ENCODE measurements around the gene ABCC11.

The ABCC11 gene

DNA sequence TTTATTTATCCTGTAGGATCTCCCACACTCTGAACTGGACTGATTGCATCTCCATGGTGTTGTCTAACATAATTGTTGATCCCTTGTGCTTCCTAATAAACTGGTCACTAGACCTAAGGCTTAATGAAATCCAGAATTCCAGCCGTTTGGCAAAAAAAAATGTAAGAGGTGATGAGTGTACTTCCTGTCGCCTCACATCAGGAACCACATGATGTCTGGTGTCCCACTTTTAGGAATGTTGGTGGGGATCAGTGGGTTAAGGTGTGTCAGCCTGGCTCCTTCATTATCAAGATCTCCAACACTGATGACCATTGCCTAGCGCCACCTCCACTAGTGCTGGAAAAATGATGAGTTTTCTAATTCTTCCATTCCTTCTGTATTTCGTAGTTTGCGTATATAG is 21.9 kb downstream of the ABCC11 start:
- Histone ChIP-seq H3K4me1 (ENCODE audit: control insufficient read depth, insufficient read depth, low read length) (no peaks in the 10 kb centered on the region), H3K9ac (ENCODE audit: low read length) (no peak overlapping the region), H3K4me3 (ENCODE audit: low read depth, low read length) (no peak overlapping the region), H3K27me3 (ENCODE audit: control insufficient read depth, insufficient read depth, low read length) (no peaks in the 10 kb centered on the region), H3K9me3 (ENCODE audit: control insufficient read depth, insufficient read depth, low read depth, low read length) (no peaks in the 10 kb centered on the region), H3K36me3 (ENCODE audit: control insufficient read depth, insufficient read depth, low read length) (no peaks in the 10 kb centered on the region), H3K27ac (ENCODE audit: low read depth, low read length) (no peak overlapping the region)

DNA sequence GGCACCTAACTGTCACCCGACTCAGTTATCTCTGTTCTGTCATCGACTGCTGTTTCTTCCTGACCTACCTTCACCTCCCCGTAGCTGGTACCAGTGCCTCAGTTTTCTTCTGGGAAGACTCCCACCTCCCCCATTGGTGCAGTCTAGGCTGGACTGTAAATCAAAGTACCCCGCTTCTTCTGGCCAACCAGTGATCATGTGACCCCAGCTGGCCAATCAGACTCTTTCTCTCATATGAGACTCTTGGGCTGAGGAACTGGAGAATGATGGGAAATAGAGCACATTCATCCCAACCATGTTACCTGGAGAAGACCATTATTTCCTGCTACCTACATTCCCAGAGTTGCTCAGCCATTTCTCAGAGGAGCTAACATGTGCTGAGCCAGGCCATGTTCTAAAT is 23.8 kb downstream of the ABCC11 start:
- Histone ChIP-seq H3K9me3 (ENCODE audit: control insufficient read depth, insufficient read depth, low read depth, low read length) (no peaks in the 10 kb centered on the region), H3K9ac (ENCODE audit: low read length) (no peak overlapping the region), H3K27me3 (ENCODE audit: control insufficient read depth, insufficient read depth, low read length) (no peaks in the 10 kb centered on the region), H3K4me3 (ENCODE audit: low read depth, low read length) (no peak overlapping the region), H3K27ac (ENCODE audit: low read depth, low read length) (no peak overlapping the region), H3K36me3 (ENCODE audit: control insufficient read depth, insufficient read depth, low read length) (no peaks in the 10 kb centered on the region), H3K4me1 (ENCODE audit: control insufficient read depth, insufficient read depth, low read length) (no peaks in the 10 kb centered on the region)

DNA sequence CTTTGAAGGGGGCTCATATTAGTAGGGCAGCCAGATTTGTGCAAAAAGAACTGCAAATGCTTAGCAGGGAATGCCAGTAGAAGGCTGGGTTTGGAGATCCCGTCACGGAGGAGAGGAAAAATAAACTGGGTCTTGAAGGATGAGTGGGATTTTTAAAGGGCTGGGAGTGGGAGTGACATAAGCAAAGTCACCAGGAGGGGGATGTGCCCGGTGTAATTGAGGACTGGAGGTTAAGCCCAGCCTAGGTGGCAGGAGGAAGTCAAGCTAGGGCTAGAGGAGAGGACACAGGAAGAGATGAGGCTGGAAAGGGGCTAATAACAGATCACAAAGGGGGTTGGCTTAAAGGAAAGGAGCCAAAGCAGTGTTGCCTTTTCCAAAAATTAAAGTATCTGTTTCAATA is 26.4 kb downstream of the ABCC11 start:
- no peak overlapping the region for H3K9ac ChIP-seq (ENCODE audit: low read length)
- H3K9me3 ChIP-seq (ENCODE audit: control insufficient read depth, insufficient read depth, low read depth, low read length): no peaks in the 10 kb centered on the region
- no peak overlapping the region for H3K27ac ChIP-seq (ENCODE audit: low read depth, low read length)
- no peaks in the 10 kb centered on the region for H3K27me3 ChIP-seq (ENCODE audit: control insufficient read depth, insufficient read depth, low read length)
- no peak overlapping the region for H3K4me3 ChIP-seq (ENCODE audit: low read depth, low read length)
- no peaks in the 10 kb centered on the region for H3K4me1 ChIP-seq (ENCODE audit: control insufficient read depth, insufficient read depth, low read length)
- no peaks in the 10 kb centered on the region for H3K36me3 ChIP-seq (ENCODE audit: control insufficient read depth, insufficient read depth, low read length)

DNA sequence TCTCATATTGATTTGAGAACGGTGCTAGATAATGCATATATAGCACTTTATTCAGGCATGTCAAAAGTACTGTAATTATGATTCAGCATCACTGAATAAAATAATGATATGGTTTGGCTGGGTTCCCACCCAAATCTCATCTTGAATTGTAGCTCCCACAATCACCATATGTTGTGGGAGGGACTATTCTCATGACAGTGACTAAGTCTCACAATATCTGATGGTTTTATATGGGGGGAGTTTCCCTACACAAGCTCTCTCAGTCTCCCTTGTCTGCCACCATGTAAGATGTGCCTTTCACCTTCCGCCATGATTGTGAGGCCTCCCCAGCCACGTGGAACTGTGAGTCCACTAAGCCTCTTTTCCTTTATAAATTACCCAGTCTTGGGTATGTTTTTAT is 28.9 kb downstream of the ABCC11 start:
- Histone ChIP-seq H3K36me3 (ENCODE audit: control insufficient read depth, insufficient read depth, low read length) (no peaks in the 10 kb centered on the region), H3K27me3 (ENCODE audit: control insufficient read depth, insufficient read depth, low read length) (no peaks in the 10 kb centered on the region), H3K9ac (ENCODE audit: low read length) (no peak overlapping the region), H3K9me3 (ENCODE audit: control insufficient read depth, insufficient read depth, low read depth, low read length) (no peaks in the 10 kb centered on the region), H3K4me3 (ENCODE audit: low read depth, low read length) (no peak overlapping the region), H3K4me1 (ENCODE audit: control insufficient read depth, insufficient read depth, low read length) (no peaks in the 10 kb centered on the region), H3K27ac (ENCODE audit: low read depth, low read length) (no peak overlapping the region)

DNA sequence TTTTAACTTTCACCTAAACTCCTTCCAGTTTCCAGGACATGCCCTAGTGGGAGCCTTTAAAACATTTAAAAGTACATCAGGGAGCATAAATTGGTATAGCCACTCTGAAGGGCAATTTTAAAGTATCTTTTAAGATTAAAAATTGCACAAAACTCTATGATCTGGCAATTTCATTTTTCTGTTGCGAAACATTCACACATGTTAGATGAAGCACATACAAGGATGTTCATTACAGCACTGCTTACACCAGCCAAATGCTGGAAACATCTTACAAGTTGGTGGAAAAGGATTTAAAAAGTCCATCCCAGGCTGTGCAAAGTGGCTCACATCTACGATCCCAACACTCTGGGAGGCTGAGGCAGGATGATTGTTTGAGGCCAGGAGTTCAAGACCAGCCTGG is 29.6 kb downstream of the ABCC11 start:
- H3K4me1 ChIP-seq (ENCODE audit: control insufficient read depth, insufficient read depth, low read length): no peaks in the 10 kb centered on the region
- no peak overlapping the region for H3K9ac ChIP-seq (ENCODE audit: low read length)
- H3K27ac ChIP-seq (ENCODE audit: low read depth, low read length): no peak overlapping the region
- H3K27me3 ChIP-seq (ENCODE audit: control insufficient read depth, insufficient read depth, low read length): no peaks in the 10 kb centered on the region
- no peaks in the 10 kb centered on the region for H3K9me3 ChIP-seq (ENCODE audit: control insufficient read depth, insufficient read depth, low read depth, low read length)
- H3K36me3 ChIP-seq (ENCODE audit: control insufficient read depth, insufficient read depth, low read length): no peaks in the 10 kb centered on the region
- no peak overlapping the region for H3K4me3 ChIP-seq (ENCODE audit: low read depth, low read length)

DNA sequence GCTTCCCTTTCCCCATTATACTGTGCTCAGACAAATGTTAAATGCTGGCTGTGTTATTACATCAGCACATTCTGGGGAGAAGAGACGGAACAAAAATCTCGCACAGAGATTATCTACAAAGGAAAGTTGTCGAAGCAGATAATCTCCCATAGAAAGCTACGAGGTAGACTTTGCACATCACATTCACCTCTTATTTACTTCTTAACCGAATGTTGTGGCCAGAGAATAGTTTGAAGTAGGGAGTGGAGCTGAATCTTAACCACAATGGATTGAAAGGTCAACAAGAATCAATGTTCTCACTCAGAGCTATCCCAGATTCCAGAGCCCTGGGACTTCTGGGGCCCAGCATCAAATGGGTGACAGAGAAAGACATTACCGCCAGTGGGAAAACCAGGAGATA is 31.6 kb downstream of the ABCC11 start:
- no peaks in the 10 kb centered on the region for H3K27me3 ChIP-seq (ENCODE audit: control insufficient read depth, insufficient read depth, low read length)
- no peak overlapping the region for H3K27ac ChIP-seq (ENCODE audit: low read depth, low read length)
- no peak overlapping the region for H3K4me3 ChIP-seq (ENCODE audit: low read depth, low read length)
- H3K4me1 ChIP-seq (ENCODE audit: control insufficient read depth, insufficient read depth, low read length): no peaks in the 10 kb centered on the region
- H3K9me3 ChIP-seq (ENCODE audit: control insufficient read depth, insufficient read depth, low read depth, low read length): no peaks in the 10 kb centered on the region
- no peak overlapping the region for H3K9ac ChIP-seq (ENCODE audit: low read length)
- H3K36me3 ChIP-seq (ENCODE audit: control insufficient read depth, insufficient read depth, low read length): no peaks in the 10 kb centered on the region

DNA sequence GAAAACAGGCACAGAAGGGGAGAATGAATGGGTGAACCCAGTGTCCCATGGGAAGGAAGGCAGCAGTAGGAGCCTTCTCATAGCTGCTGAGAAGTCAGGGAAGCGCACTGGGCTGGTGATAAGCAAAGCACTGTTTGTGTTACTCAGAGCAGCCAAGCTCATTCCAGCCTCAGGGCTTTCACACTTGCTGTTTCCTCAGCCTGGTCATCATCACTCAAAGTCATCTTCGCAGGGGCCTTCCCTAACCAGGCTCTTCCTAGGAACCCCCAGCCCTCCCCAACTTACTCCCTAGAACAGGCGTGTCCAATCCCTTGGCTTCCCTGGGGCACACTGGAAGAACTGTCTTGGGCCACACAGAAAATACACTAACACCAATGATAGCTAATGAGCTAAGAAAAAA is 35.3 kb downstream of the ABCC11 start:
- no peak overlapping the region for H3K27ac ChIP-seq (ENCODE audit: low read depth, low read length)
- no peak overlapping the region for H3K4me3 ChIP-seq (ENCODE audit: low read depth, low read length)
- no peaks in the 10 kb centered on the region for H3K4me1 ChIP-seq (ENCODE audit: control insufficient read depth, insufficient read depth, low read length)
- H3K9ac ChIP-seq (ENCODE audit: low read length): no peak overlapping the region
- no peaks in the 10 kb centered on the region for H3K9me3 ChIP-seq (ENCODE audit: control insufficient read depth, insufficient read depth, low read depth, low read length)
- H3K27me3 ChIP-seq (ENCODE audit: control insufficient read depth, insufficient read depth, low read length): no peaks in the 10 kb centered on the region
- no peaks in the 10 kb centered on the region for H3K36me3 ChIP-seq (ENCODE audit: control insufficient read depth, insufficient read depth, low read length)

DNA sequence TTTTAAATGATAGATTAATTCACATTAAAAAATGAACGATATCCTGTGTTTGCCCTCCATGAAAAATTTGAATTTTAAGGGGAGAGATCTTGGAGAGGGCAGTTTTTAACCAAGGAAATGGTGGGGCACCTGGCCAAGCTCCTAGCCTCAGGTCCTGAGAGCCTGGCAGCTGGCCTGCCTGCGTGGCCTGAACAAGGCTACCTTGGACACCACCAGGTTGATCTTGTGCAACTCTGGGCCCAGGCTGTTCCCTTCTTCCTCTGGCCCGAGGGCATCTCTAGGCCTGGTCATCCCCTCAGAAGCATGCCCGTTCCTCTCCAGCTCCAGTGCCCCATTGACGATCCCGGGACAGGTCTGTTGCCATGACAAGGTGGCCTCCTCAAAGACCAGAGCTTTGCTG is 36.6 kb downstream of the ABCC11 start:
- H3K27me3 ChIP-seq (ENCODE audit: control insufficient read depth, insufficient read depth, low read length): no peaks in the 10 kb centered on the region
- no peaks in the 10 kb centered on the region for H3K36me3 ChIP-seq (ENCODE audit: control insufficient read depth, insufficient read depth, low read length)
- no peak overlapping the region for H3K9ac ChIP-seq (ENCODE audit: low read length)
- H3K9me3 ChIP-seq (ENCODE audit: control insufficient read depth, insufficient read depth, low read depth, low read length): no peaks in the 10 kb centered on the region
- no peaks in the 10 kb centered on the region for H3K4me1 ChIP-seq (ENCODE audit: control insufficient read depth, insufficient read depth, low read length)
- H3K4me3 ChIP-seq (ENCODE audit: low read depth, low read length): no peak overlapping the region
- no peak overlapping the region for H3K27ac ChIP-seq (ENCODE audit: low read depth, low read length)

DNA sequence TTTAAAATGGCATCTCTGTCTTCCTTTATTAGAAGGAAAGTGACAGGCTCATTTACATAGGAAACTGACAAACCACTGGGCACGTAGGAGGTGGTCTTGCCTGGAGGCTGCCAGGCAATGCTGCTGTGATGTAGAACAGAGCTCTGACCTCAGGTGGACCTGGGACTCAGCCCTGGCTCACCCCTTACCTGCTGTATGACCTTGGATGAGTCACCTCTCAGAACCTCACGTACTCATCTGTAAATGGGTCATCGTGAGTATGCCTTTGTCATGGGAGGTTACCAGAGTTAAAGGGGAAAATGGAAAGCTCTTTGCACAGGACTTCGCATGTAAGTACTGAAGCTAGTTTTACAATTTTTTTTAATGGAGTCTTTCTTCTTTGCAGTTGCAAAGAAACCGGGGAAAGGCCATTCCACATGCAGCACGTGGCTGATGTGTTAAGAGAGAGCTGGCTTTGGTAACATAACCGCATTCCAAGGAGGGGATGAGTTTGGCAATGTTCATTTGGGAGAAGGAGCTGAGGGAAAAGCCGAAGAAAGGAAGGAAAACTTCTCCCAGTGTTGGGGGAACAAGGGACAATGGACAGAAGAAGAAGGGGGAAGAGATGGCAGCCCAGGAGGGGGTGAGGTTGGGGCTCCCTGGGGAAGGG is 40.6 kb downstream of the ABCC11 start:
- Histone ChIP-seq H3K4me1 (ENCODE audit: control insufficient read depth, insufficient read depth, low read length) (no peaks in the 10 kb centered on the region), H3K27ac (ENCODE audit: low read depth, low read length) (no peak overlapping the region), H3K36me3 (ENCODE audit: control insufficient read depth, insufficient read depth, low read length) (no peaks in the 10 kb centered on the region), H3K27me3 (ENCODE audit: control insufficient read depth, insufficient read depth, low read length) (no peaks in the 10 kb centered on the region), H3K9ac (ENCODE audit: low read length) (no peak overlapping the region), H3K4me3 (ENCODE audit: low read depth, low read length) (no peak overlapping the region), H3K9me3 (ENCODE audit: control insufficient read depth, insufficient read depth, low read depth, low read length) (no peaks in the 10 kb centered on the region)

DNA sequence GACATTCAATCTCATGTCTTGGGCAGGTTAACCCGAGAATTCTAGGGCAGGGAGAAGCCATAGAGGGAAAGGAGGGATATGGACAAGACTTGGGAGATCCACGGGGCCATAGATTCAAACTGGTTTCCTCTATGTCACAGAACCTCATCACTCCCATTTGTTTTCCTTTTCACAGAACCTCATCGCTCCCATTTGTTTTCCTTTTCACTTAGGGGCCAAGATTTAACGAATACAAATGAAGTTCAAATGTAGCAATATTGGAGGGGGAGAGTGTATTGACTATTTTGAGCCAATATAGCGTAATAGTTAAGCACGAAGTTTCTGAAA is 42.6 kb downstream of the ABCC11 start:
- H3K4me3 ChIP-seq (ENCODE audit: low read depth, low read length): no peak overlapping the region
- no peak overlapping the region for H3K27ac ChIP-seq (ENCODE audit: low read depth, low read length)
- no peak overlapping the region for H3K9ac ChIP-seq (ENCODE audit: low read length)
- H3K9me3 ChIP-seq (ENCODE audit: control insufficient read depth, insufficient read depth, low read depth, low read length): no peaks in the 10 kb centered on the region
- H3K36me3 ChIP-seq (ENCODE audit: control insufficient read depth, insufficient read depth, low read length): no peaks in the 10 kb centered on the region
- H3K4me1 ChIP-seq (ENCODE audit: control insufficient read depth, insufficient read depth, low read length): no peaks in the 10 kb centered on the region
- H3K27me3 ChIP-seq (ENCODE audit: control insufficient read depth, insufficient read depth, low read length): no peaks in the 10 kb centered on the region

DNA sequence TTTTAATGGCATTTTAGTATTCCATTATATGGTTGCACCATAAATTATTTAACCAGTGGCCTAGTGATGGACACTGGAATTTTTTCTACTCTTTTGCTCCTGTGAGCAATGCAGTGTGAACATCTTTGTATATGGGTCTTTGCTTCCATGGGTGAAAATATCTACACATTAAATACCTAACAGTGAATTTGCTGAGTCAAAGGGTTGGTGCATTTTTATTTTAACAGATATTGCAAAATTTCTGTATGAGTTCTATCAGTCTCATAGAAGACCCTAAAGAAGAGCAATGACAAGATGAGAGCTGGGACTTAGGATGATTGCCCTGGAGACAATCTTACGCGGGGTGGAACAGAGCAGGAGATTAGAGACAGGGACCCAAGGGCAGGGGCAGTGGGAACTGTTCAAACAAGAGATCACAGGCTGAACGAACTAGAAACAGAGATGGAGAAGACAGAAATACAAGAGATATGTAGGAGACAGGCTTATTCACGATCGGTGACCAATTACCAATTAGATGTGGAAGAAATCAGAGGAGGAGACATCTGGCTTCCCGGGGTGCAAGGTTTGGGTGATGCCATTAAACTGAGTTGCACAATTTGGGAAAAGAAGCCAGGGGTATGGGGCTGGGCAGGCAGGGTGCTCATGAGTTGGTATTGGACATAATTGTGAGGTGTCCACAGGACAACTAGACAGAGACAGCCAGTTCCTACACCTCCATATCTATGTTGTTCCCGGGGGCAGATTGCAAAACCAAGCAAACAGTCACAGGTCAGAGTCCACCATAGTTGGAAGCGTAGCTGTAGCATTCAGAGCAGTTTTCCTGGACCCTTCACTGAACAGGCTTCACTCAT is 43.1 kb downstream of the ABCC11 start:
- no peak overlapping the region for H3K27ac ChIP-seq (ENCODE audit: low read depth, low read length)
- no peaks in the 10 kb centered on the region for H3K4me1 ChIP-seq (ENCODE audit: control insufficient read depth, insufficient read depth, low read length)
- H3K4me3 ChIP-seq (ENCODE audit: low read depth, low read length): no peak overlapping the region
- H3K36me3 ChIP-seq (ENCODE audit: control insufficient read depth, insufficient read depth, low read length): no peaks in the 10 kb centered on the region
- no peaks in the 10 kb centered on the region for H3K9me3 ChIP-seq (ENCODE audit: control insufficient read depth, insufficient read depth, low read depth, low read length)
- H3K27me3 ChIP-seq (ENCODE audit: control insufficient read depth, insufficient read depth, low read length): no peaks in the 10 kb centered on the region
- no peak overlapping the region for H3K9ac ChIP-seq (ENCODE audit: low read length)
